Hepatocyte (in vitro differentiated cells): ENCODE results near the gene NEK10.

Experiments
- EZH2 ChIP-seq: fragments of 200-600 bp; sonication (generic); IDR thresholded peaks from 2 replicates; pipeline ENCODE4 v1.6.1; 2016; ENCODE audit warnings: antibody characterized with exemption, mild to moderate bottlenecking, borderline replicate concordance
- EZH2phosphoT487 ChIP-seq: fragments of 200-600 bp; sonication (generic); IDR thresholded peaks from one replicate; pipeline ENCODE4 v1.6.1; 2018; ENCODE audit warnings: antibody characterized with exemption, mild to moderate bottlenecking, low read depth, moderate library complexity; ENCODE audit not compliant: unreplicated experiment, severe bottlenecking
- TF ChIP-seq, protein P1 (sequence below): fragments of 200-600 bp; sonication (generic); IDR thresholded peaks from 2 replicates; pipeline ENCODE4 v1.5.1; 2016; ENCODE audit warnings: antibody characterized with exemption, mild to moderate bottlenecking; ENCODE audit not compliant: poor library complexity

GRCh38 chr3:27108322-27108721, 260.9 kb downstream of the NEK10 start:
- TF ChIP-seq, protein P1, sequence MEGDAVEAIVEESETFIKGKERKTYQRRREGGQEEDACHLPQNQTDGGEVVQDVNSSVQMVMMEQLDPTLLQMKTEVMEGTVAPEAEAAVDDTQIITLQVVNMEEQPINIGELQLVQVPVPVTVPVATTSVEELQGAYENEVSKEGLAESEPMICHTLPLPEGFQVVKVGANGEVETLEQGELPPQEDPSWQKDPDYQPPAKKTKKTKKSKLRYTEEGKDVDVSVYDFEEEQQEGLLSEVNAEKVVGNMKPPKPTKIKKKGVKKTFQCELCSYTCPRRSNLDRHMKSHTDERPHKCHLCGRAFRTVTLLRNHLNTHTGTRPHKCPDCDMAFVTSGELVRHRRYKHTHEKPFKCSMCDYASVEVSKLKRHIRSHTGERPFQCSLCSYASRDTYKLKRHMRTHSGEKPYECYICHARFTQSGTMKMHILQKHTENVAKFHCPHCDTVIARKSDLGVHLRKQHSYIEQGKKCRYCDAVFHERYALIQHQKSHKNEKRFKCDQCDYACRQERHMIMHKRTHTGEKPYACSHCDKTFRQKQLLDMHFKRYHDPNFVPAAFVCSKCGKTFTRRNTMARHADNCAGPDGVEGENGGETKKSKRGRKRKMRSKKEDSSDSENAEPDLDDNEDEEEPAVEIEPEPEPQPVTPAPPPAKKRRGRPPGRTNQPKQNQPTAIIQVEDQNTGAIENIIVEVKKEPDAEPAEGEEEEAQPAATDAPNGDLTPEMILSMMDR = no peak
- TF ChIP-seq EZH2 (no peak), EZH2phosphoT487 (no peak)
